ENCODE results near the gene IGHMBP2. TPM values are rescaled to one million over a fixed set of nuclear protein-coding genes. Genes with fewer than 3 reads are reported as not detected.

The IGHMBP2 gene
- total RNA-seq, 4 donors from 2014 or later = 15.5 to 22.3 (median 18.1) TPM

DNA sequence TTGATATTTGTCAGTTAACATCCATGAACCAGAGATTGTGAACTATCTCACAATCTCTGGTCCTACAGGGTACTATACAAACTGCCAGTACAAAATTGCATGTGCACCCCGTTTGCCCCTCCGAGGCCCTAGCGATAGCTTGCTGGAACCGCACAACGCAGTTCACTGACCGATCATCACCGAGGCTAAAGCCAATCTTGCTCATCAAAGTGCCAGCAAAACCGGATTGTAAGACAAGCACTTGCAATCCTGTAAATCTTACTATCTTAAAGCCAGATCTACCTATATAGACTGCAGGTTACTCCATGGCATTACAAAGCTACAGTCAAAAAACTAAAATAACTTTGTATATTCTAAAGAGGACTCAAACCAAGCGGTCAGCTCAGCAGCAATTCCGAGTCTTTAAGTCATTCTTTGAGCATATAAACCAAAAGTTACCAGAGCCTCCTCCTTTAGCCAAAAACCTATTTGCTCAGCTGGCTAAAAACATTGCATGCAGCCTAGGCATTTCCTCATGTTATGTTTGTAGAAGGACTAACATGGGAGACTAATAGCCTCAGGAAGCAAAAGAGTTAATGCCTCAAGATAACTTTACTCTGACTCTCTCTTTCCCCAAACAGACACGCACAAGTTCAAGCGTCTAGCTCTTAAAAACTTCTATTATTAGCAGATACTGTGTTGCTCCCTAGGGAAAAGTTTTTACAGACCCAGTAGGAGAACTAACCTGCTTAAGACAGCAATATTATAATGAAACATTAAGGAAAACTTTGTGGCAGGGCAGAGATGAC, 31.3 kb upstream of the IGHMBP2 start:
- intact Hi-C loops (cut with DNase I; ENCODE audit: low total_unique reads) (no loop called here), in situ Hi-C loops (cut with MboI; ENCODE audit: low sequenced_read_pairs in 4 of 4) (loop anchor here in 1 of 4 donors (25.0 kb wide), 1 partner anchor 110 kb away; the partner anchor contains the start of gene TESMIN)
- no peaks in the 10 kb centered on the region for H3K9me3 ChIP-seq
- peaks cover 0 to 2% (median 0%) of the 10 kb centered on the region in 3 donors for H3K27me3 ChIP-seq
- H3K4me1 ChIP-seq = peaks cover 0 to 4% of the 10 kb centered on the region in 2 donors
- no peaks in the 10 kb centered on the region for H3K36me3 ChIP-seq
- no peak overlapping the region for H3K27ac ChIP-seq
- H3K4me3 ChIP-seq = no peak overlapping the region
- ATAC-seq = no peak
- DNase-seq = no peak
- TF ChIP-seq POLR2A (IDR thresholded peaks at IDR 0.05) = no peak
- TF ChIP-seq, protein P1, sequence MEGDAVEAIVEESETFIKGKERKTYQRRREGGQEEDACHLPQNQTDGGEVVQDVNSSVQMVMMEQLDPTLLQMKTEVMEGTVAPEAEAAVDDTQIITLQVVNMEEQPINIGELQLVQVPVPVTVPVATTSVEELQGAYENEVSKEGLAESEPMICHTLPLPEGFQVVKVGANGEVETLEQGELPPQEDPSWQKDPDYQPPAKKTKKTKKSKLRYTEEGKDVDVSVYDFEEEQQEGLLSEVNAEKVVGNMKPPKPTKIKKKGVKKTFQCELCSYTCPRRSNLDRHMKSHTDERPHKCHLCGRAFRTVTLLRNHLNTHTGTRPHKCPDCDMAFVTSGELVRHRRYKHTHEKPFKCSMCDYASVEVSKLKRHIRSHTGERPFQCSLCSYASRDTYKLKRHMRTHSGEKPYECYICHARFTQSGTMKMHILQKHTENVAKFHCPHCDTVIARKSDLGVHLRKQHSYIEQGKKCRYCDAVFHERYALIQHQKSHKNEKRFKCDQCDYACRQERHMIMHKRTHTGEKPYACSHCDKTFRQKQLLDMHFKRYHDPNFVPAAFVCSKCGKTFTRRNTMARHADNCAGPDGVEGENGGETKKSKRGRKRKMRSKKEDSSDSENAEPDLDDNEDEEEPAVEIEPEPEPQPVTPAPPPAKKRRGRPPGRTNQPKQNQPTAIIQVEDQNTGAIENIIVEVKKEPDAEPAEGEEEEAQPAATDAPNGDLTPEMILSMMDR (IDR thresholded peaks at IDR 0.05 in 4 of 5, conservative IDR thresholded peaks at IDR 0.05 in 1 of 5) = no peak

DNA sequence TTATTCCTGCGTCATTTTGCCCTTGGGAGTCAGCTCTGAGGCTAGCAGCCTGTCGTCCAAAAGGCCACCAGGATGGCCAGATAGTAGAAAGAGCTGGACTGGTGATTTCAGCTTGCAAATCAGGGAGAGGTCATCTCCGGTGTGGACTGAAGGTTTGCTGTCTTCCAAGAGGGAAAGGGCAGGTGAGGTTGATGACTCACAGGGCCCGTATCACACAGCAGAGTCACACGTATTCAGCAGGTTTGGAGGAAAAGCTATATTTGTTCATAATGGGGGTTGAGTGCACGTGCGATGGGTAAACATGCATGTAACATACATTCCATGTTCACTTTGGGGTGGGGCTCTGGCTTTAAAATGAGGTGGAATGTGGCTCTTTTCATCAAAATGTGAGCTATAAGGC, 25.7 kb upstream of the IGHMBP2 start:
- DNase-seq = no peak
- H3K36me3 ChIP-seq = no peaks in the 10 kb centered on the region
- H3K27me3 ChIP-seq = peaks cover 0 to 2% (median 0%) of the 10 kb centered on the region in 3 donors
- in situ Hi-C loops (cut with MboI; ENCODE audit: low sequenced_read_pairs in 4 of 4) (no loop called here), intact Hi-C loops (cut with DNase I; ENCODE audit: low total_unique reads) (no loop called here)
- no peak for TF ChIP-seq POLR2A (IDR thresholded peaks at IDR 0.05)
- TF ChIP-seq, protein P1 (IDR thresholded peaks at IDR 0.05 in 4 of 5, conservative IDR thresholded peaks at IDR 0.05 in 1 of 5) = no peak
- no peaks in the 10 kb centered on the region for H3K9me3 ChIP-seq
- no peak overlapping the region for H3K4me3 ChIP-seq
- ATAC-seq = no peak
- H3K27ac ChIP-seq = no peak overlapping the region
- H3K4me1 ChIP-seq = no peaks in the 10 kb centered on the region

DNA sequence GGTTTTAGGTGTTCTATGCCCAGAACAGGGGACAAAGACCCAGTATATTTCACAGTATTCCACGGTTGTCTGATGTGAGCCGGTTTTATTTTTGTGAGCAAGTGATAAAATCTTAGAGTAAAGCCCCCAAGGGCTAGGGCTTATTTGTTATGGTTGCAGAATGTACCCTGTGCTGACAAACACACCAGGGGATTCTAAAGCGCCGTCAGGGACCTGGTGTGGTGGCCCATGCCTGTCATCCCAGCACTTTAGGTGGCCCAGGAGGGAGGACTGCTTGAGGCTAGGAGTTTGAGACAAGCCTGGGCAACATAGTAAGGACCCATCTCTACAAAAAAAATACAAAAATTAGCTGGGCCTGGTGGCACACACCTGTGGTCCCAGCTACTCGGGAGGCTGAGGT, 22.8 kb upstream of the IGHMBP2 start:
- H3K4me3 ChIP-seq = no peak overlapping the region
- no peaks in the 10 kb centered on the region for H3K4me1 ChIP-seq
- ATAC-seq = no peak
- no peaks in the 10 kb centered on the region for H3K9me3 ChIP-seq
- intact Hi-C loops (cut with DNase I; ENCODE audit: low total_unique reads) (no loop called here), in situ Hi-C loops (cut with MboI; ENCODE audit: low sequenced_read_pairs in 4 of 4) (no loop called here)
- no peak for DNase-seq
- TF ChIP-seq, protein P1 (IDR thresholded peaks at IDR 0.05 in 4 of 5, conservative IDR thresholded peaks at IDR 0.05 in 1 of 5) = no peak
- TF ChIP-seq POLR2A (IDR thresholded peaks at IDR 0.05) = no peak
- H3K36me3 ChIP-seq = no peaks in the 10 kb centered on the region
- no peaks in the 10 kb centered on the region for H3K27me3 ChIP-seq
- no peak overlapping the region for H3K27ac ChIP-seq

DNA sequence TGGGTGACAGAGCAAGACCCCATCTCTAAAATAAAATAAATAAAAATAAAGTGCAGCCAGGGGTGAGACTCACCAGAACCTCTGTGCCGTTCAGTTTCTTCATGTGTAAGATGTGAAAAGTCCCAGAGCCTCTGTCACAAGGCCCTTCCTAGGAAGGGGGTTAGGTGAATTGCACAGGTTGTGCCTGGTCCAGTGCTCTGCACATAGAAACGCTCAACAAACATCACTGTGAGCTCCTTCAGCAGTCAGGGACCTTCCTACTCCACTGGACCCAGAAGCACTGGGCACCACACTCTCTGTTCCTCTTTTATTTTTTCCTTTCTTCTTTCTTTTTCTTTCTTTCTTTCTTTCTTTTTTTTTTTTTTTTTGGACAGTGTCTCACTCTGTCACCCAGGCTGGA, 22.4 kb upstream of the IGHMBP2 start:
- Histone ChIP-seq H3K27me3 (no peaks in the 10 kb centered on the region), H3K27ac (no peak overlapping the region), H3K9me3 (no peaks in the 10 kb centered on the region), H3K4me1 (no peaks in the 10 kb centered on the region), H3K4me3 (no peak overlapping the region), H3K36me3 (no peaks in the 10 kb centered on the region)
- no peak for ATAC-seq
- intact Hi-C loops (cut with DNase I; ENCODE audit: low total_unique reads) = no loop called here
- DNase-seq = no peak
- TF ChIP-seq, protein P1 (IDR thresholded peaks at IDR 0.05 in 4 of 5, conservative IDR thresholded peaks at IDR 0.05 in 1 of 5) = no peak
- TF ChIP-seq POLR2A (IDR thresholded peaks at IDR 0.05) = no peak
- in situ Hi-C loops (cut with MboI; ENCODE audit: low sequenced_read_pairs in 4 of 4) = no loop called here

All from gastrocnemius medialis (tissue), 4 donors.